ENCODE results near the gene MRPS9. TPM values are rescaled to one million over a fixed set of nuclear protein-coding genes. Genes with fewer than 3 reads are reported as not detected.

MRPS9 gene
- total RNA-seq, 4 donors from 2014 or later: 16.2 to 21.0 (median 18.4) TPM

- H3K27ac ChIP-seq (replicated peaks in 1 of 4): no peak overlapping the region
- H3K4me3 ChIP-seq: no peak overlapping the region
- no peak for DNase-seq (ENCODE audit: extremely low spot score)
- peaks cover 0 to 7% (median 2%) of the 10 kb centered on the region in 4 donors for H3K9me3 ChIP-seq
- TF ChIP-seq EP300 (IDR thresholded peaks at IDR 0.05) (no peak), POLR2A (IDR thresholded peaks at IDR 0.05; ENCODE audit: low read depth) (no peak), POLR2AphosphoS5 (IDR thresholded peaks at IDR 0.05) (no peak)
- intact Hi-C loops (cut with DNase I): no loop called here
- peaks cover 0 to 22% (median 0%) of the 10 kb centered on the region in 4 donors for H3K27me3 ChIP-seq
- no peaks in the 10 kb centered on the region for H3K4me1 ChIP-seq
- no peaks in the 10 kb centered on the region for H3K36me3 ChIP-seq
These were observed 92.7 kb downstream of the MRPS9 start for GRCh38 chr2:105130546-105130945.

- intact Hi-C loops (cut with DNase I): no loop called here
- 82% methylated on average over 3 of the region's 3 CpGs for WGBS
These were observed 96.2 kb downstream of the MRPS9 start for GRCh38 chr2:105134081-105134480.

GRCh38 chr2:105135436-105135835, 97.6 kb downstream of the MRPS9 start:
- DNase-seq (ENCODE audit: extremely low spot score): peak; percentile 87
- Histone ChIP-seq H3K27me3 (no peaks in the 10 kb centered on the region), H3K27ac (replicated peaks in 1 of 4) (no peak overlapping the region), H3K4me1 (no peaks in the 10 kb centered on the region), H3K9me3 (no peaks in the 10 kb centered on the region), H3K36me3 (no peaks in the 10 kb centered on the region), H3K4me3 (no peak overlapping the region)
- WGBS: 82% methylated on average over 6 of the region's 6 CpGs
- intact Hi-C loops (cut with DNase I): no loop called here
- TF ChIP-seq CTCF (IDR thresholded peaks at IDR 0.05): no peak
- no peak for TF ChIP-seq EP300 (IDR thresholded peaks at IDR 0.05)
- no peak for TF ChIP-seq POLR2AphosphoS5 (IDR thresholded peaks at IDR 0.05)
- no peak for TF ChIP-seq POLR2A (IDR thresholded peaks at IDR 0.05; ENCODE audit: low read depth)

More at GRCh38 chr2:105134081-105134480, 96.2 kb downstream of the MRPS9 start:
- Histone ChIP-seq H3K27ac (replicated peaks in 1 of 4) (no peak overlapping the region), H3K27me3 (no peaks in the 10 kb centered on the region), H3K4me3 (no peak overlapping the region), H3K36me3 (no peaks in the 10 kb centered on the region), H3K4me1 (no peaks in the 10 kb centered on the region), H3K9me3 (no peaks in the 10 kb centered on the region)
- peak; percentile 66 for DNase-seq (ENCODE audit: extremely low spot score)
- no peak for TF ChIP-seq CTCF (IDR thresholded peaks at IDR 0.05)
- no peak for TF ChIP-seq EP300 (IDR thresholded peaks at IDR 0.05)
- TF ChIP-seq POLR2AphosphoS5 (IDR thresholded peaks at IDR 0.05): no peak
- TF ChIP-seq POLR2A (IDR thresholded peaks at IDR 0.05; ENCODE audit: low read depth): no peak

GRCh38 chr2:105136394-105136793, 98.5 kb downstream of the MRPS9 start:
- Histone ChIP-seq H3K4me1 (no peaks in the 10 kb centered on the region), H3K9me3 (no peaks in the 10 kb centered on the region), H3K36me3 (no peaks in the 10 kb centered on the region), H3K27me3 (no peaks in the 10 kb centered on the region), H3K4me3 (no peak overlapping the region), H3K27ac (replicated peaks in 1 of 4) (no peak overlapping the region)
- peak; percentile 47 for DNase-seq (ENCODE audit: extremely low spot score)
- WGBS: 85% methylated on average over 4 of the region's 4 CpGs
- intact Hi-C loops (cut with DNase I): no loop called here
- no peak for TF ChIP-seq EP300 (IDR thresholded peaks at IDR 0.05)
- no peak for TF ChIP-seq POLR2A (IDR thresholded peaks at IDR 0.05; ENCODE audit: low read depth)
- no peak for TF ChIP-seq POLR2AphosphoS5 (IDR thresholded peaks at IDR 0.05)
- TF ChIP-seq CTCF (IDR thresholded peaks at IDR 0.05): no peak

GRCh38 chr2:105138643-105139042, 100.8 kb downstream of the MRPS9 start:
- intact Hi-C loops (cut with DNase I): no loop called here
- H3K36me3 ChIP-seq: no peaks in the 10 kb centered on the region
- H3K9me3 ChIP-seq: no peaks in the 10 kb centered on the region
- H3K27ac ChIP-seq (replicated peaks in 1 of 4): no peak overlapping the region
- DNase-seq (ENCODE audit: extremely low spot score): no peak
- H3K4me1 ChIP-seq: peaks cover 0 to 4% (median 2%) of the 10 kb centered on the region in 4 donors
- peaks cover 0 to 18% (median 4%) of the 10 kb centered on the region in 4 donors for H3K27me3 ChIP-seq
- no peak overlapping the region for H3K4me3 ChIP-seq
- TF ChIP-seq EP300 (IDR thresholded peaks at IDR 0.05): no peak
- TF ChIP-seq CTCF (IDR thresholded peaks at IDR 0.05): no peak
- TF ChIP-seq POLR2AphosphoS5 (IDR thresholded peaks at IDR 0.05): no peak
- TF ChIP-seq POLR2A (IDR thresholded peaks at IDR 0.05; ENCODE audit: low read depth): no peak
- whole genome bisulfite sequencing: 89% methylated on average over 5 of the region's 5 CpGs

Measured in esophagus muscularis mucosa (tissue), 4 donors.